Measurements from ENCODE around the gene MAB21L3.

Gene MAB21L3

DNA sequence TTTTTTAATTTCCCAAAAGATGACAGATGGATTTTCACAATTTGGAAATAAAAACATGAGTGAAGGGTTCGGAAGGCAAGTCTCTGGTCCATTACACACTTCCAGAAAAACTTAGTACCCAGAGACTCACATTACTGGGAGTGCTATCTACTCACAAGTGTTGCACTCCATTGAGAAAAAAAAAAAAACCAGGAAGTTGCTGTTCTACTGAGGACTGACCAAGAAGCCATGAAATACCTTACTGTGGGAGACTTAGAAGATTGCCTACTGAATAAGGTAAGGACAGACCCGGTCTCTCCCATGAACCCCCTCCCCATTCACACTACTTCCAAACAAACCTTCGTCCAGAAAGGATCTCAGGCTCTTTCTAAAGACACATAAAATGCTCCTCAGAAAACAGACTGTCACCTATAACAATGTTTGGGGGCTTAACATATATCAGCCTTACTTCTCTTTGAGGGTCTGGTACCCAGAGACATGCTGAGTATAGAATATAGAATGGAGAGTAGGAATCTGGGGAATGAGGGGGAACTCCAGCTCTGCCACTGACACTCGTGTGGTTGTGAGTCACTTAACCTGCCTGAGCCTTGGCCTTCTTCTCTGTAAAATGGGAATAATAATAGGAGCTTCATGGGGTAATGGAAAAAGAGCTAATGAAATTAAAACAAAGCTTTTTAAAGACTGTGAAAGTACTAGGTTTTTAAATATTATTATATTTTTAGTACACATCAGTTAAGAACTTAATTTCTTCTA lies 1.4 kb downstream of the MAB21L3 start:
- DNase-seq, result no peak

DNA sequence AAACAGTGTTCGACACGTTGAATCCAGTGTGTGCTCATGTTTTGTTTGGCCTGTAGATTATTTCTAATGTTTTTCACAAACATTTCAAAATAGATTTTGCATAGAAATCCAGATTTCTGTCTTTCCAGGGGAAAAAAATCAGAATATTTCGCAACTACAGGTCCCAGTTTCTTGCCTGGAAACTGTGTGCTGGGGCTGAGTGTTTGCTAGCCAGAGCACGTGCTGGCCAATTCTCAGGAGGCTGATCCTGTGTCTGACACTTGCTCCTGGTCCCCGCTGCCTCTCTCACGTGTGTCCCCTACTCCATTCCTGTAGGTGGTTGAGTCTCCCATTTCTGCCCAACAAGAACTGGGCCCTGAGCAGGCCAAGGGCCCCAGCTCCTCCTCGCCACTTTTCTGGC lies 2.4 kb downstream of the MAB21L3 start:
- no peak for DNase-seq

DNA sequence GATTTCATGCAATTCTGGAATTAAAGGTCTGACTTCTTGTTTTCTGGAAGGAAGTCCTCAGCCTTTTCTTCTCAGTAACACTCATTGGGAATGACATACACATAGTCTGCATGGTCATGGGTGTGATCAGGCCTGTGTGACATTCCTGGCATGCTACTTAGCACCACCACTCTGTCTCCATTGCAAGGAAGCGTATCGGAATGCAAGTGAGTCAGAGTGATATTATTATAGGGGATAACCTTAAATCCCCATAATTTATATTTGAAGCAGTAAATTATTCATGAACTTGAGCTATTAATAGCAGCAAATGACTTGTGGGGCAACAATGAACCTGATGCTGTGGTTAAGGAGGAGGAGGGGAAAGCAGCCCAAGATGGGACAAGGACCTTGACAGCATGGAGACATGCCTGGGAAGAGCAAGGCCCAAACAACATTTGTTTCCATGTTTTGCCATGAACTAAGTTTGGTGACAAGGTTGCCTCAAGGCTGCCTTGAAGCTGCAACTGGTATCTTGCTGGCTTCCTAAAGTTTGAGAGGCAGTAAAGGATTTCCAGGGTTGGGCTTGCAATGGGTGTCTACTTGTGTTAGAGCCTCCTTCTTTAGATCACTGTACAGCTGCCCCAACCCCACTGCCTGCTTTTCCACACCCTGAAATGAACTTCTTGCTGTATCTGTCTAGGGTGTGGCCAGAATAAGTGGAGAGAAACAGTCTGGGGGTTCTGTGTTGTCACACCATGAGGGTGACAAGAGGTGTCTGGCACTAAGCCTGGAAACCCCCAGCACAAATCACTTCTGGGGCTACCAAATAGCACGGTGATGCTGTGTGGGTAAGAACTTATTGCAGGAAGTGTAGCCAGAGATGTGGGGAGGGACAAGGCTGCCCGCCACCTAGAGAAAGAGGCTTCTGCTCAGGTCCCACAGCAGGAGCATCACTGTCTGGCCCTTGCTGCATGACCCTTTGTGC lies 4.6 kb downstream of the MAB21L3 start:
- DNase-seq, result no peak

DNA sequence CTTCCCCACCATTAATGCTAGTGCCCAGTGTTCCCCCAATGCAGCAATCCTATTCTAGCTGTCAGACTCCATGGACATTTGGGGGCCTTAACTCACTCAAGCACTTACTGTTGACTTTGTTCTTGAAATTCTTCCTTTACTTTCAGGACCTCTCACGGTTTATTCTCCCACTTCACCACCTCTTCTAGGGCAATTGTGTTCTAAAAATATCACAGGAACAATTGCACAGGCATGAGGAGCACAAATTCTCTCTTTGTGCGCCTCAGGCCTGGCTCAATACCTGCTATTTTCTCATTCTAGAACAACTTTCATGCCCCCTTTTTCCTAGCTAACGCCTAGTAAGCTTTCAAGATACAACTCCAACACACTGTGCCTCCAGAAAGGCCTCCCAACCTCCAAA lies 7.3 kb downstream of the MAB21L3 start:
- DNase-seq, result no peak

DNA sequence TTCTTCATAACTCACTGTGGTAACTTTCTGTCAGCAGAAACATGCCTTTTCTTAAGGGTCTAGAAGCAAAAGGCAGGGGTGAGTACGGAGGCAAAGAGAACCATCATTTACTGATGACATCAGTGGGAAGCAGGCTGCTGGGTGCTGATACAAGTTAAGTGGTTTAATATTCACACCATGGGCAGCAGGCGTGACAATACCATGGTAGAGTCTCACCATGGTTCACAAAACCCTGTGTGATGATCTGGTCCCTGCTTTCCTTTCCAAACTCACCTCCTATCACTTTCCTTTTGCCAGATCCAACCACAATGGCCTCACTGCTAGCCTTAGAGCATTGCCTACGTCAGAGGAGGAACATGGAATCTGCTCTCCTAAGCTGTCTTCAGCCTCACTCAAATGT lies 8.7 kb downstream of the MAB21L3 start:
- DNase-seq, result no peak

DNA sequence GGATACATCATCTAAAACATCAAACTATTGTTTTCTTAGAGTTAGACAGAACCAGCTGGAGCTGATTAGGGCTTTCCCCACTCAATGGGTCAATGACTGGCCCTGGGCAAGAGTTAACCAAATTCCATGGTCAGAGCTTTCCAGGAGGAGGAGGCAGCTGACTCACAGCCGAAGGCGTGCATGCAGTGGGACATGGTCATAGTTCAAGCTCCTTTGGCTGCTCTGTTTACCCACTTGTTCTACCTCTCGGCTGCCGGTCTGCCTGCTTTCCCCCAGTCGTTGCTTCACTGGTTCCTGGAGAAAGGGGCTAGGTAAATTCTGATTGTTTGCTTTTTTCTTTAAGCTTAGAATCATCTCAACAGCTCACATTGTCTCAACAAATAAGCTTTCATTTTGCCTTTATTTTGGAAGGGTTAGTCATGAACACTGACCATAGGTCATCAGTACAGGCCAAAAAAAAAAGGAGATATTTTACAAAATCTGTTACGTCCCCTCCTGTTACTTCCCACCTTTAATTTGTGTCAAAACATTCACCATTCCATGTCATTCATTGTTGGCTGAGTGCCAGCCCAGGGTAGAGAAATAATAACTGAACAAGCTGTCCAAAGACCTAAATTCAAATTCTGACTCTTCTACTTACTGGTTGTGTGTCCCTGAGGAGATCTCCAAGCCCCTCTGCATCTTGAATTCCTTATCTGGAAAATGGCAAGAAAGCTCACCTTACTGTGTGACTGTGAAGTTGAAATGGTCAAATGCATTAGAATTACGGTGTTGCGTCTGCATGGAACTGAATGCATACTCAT lies 12.0 kb downstream of the MAB21L3 start:
- no peak for DNase-seq

DNA sequence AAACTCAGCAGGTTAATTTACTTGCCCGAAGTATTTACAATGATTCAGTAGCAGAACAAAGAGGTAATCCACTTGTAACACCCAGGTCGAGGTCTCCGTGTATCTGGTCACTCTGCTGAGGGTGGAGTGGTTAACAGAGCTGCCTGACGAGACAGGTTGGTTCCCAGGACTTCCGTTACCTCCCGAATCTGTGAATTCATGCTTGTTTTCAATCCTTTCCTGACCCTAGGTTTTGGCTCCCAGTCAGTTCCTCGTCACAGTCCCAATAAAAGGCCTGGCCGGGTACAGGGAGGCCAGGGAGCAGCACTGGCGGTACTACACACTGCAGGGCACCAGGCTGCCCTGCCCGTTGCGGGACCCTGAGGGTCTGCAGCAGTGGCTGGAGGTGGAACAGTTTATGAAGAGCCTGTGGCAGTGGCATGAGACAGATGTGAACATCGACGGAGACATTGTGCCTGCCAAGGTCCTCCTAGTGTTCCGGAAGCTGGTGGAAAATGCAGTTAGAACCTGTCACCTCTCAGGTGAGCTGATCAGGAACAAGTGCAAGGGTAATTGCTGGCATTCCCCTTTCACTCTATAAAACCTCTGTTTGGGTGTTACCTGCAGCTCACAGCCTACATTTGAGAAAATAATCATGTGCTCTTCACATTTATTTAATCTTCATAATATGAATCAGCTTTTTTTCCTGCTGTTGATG lies 12.8 kb downstream of the MAB21L3 start:
- no peak for DNase-seq

DNA sequence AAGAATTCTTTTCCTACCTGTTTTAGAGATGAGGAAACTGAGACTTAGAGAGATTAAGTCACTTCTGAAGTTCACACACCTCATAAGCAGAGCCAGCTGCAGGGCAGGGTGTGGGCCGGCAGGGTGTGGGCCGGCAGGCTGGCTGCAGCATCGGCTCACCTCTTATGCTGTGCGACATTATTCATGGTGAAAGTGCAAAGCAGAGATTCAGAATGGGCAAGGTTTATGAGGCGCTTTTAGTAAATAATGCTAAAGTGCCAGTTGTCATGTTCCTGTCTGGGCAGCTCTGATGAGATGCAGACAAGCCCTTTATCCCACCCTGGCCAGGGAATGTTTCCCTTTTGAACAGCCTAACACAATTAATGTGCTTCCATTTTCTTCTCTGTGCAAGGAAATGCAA lies 14.6 kb downstream of the MAB21L3 start:
- DNase-seq, result no peak

DNA sequence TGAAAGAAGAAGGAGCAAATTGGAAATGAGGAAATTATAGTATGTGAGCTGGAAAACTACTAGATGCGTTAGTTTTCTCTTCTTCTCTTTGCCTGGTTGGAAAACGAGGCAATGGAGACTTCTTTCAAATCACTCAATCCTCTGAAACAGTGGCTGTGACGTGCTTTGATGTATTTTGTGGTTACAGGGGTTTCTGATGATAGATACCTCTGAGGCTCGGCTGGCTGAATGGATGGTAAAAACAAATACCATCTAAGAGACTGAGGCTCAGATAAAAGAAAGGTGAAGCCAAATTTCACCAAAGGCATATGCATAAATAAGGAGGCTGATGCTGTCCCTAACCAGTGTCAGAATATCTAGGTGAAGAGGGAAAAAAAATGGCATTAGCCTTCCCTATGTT lies 15.1 kb downstream of the MAB21L3 start:
- DNase-seq, result no peak

DNA sequence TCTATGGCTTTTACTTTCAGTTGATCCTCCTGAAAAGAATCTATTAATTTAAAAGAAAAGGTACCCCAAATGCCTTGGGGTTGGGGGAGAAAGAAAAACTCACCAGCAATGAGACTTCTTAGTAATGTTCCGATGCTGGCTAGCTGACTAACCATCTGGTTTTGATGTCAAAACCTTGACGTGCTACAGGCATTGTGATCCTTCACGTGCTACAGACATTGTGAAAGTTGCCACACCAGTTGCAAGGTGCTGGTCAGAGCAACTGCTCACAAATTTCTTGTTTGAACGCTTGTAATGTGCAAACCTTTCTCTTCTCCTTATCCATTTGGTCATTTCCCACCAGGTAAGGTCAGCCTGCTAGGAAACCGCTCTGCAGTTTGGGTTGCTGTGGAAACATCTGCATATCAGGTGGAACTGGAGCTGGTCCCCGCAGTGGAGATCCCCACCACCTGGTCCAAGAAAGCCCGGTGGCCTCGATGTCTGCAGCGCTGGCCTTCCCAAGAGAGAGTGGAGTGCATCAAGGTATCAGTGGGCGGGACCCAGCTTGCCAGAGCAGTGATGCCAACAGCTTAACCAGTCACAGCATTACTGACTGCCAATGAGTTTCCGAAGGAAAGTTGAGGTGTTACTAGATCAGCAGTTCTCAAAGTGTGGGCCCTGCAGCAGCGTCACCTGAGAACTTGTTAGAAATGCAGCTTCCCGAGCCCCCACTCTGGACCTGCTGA lies 16.1 kb downstream of the MAB21L3 start:
- no peak for DNase-seq

DNA sequence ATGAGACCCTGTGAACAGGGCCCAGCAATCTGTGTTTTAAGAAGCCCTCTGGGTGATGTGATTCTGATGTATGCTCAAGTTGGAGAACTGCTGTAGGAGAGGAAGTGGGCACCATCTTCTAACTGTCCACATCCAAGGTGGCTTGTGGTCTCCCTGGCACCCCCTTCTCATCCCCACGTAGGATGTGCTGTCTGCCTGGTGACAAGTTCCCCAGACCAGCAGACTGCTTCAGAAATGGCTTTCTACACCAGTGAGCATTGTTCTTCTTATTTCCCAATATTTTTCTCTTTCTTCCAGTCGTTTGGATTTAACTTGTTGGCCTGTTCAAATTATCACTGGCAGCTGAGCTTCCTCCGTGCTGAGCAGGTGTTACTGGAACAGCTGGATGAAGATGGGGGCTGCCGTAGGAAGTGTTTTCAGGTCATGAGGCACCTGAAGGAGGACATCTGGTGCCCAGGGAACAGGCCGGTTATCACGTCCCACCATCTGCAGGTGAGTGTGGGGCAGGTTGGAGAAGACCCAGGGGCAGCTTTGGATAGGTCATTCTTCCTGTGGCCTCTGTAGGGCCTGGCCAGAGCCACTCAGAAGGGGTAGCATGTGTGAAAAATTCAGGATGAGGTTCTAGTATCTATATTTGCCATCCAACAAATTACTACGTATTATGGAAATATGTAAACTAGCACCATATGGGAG lies 16.8 kb downstream of the MAB21L3 start:
- no peak for DNase-seq

DNA sequence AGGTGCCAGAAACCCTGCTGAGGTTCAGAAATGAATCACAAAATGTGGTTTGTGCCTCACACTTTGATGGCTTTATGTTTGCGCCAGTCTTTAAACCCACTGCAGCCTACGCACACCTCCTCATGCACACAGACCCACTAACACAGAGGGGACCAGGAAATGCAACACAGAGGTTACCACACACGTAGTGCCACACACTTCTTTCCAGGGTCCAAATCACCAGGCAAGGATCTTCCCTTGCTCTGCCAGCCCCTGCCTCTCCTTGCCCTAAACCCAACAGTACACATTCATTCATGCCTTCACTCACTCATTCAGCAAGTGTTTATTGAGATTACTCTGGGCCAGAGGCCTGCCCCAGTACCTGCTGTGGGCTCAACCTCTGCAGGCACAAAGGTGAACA lies 17.5 kb downstream of the MAB21L3 start:
- DNase-seq, result no peak

DNA sequence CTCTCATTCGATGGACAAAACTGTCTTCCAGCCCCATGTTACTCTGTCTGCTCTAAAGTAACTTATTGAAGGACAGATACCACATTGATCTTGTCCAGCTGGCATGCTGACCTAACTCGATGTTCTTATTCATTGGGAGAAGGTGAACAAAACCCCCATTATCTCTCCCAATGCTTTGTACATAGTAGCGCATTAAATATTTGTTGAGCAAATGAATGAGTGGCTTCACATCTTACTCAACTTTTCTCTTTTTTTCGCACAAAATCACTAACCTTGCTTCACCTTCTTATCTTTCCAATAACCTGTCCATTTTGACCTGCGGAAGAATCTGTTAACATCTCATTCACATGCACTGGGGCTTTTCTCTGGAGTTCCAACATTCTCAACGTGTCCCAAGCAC lies 18.3 kb downstream of the MAB21L3 start:
- no peak for DNase-seq

DNA sequence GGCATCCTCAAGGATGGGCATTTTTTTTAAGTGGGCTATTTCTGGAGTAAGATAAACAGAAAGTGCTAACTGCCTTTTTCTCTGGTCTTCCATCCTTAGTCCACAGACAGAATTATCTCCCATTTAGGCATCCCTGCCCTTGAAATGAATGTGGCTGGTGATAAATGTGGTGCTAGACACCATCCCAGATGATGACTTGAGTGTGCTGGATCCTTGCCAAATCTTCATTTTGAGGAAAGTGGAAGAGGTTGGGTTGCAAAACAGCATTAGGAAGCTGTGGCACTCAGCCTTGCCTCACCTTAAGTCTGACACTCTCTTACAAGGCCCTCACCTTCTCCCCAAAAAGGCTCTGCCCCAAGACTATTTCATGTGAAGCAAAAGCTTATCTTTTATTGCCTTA lies 19.2 kb downstream of the MAB21L3 start:
- no peak for DNase-seq

DNA sequence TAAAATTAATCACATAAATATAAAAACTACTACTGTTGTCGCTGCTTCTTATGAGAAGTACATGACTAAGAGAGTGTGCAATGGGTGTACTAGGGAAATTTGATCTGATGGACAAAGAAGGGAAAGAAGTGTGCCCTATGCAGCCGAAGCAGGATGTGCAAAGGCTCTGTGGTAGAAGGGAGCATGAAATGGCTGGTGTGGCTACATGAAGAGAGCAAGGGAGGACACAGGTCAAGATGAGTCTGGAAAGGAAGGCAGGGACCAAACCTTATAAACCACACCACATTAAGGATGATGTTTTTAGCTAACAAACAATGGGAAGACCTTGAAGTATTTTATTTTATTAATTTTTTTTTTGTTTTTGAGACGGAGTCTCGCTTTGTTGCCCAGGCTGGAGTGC lies 20.0 kb downstream of the MAB21L3 start:
- DNase-seq, result no peak

DNA sequence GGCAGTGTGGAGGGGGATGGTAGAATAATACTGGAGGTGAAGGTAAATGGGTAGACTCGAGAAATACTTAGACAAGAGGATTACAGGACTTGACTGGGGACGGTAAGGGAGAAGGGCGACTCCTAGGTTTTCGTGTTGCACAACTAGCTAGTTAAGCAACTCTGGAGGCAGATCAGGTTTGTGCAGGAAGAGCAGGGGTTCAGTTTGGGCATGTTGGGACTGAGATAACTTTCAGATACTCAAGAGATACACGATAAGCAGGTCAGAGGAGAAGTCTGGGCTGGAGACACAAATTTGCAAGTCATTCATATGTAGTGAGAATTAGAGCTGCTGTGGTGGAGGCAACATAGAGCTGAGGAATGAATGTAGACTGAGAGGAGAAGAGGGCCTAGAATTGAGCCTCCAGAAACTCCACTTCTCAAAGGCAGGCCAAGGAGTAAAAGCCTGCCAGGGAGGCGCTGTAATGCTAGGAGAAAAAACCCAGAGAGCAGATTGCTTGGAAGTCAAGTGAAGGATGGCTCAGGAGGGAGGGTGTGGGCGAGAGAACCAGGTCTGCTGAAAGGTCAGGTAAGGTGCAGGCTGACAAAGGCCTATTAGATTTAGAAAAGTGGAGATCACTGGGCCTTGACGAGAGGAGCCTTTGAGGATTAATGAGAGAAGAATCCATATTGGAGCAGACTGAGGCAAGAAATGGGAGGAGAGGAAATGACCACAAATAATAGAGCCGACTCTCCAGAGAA lies 20.8 kb downstream of the MAB21L3 start:
- no peak for DNase-seq

DNA sequence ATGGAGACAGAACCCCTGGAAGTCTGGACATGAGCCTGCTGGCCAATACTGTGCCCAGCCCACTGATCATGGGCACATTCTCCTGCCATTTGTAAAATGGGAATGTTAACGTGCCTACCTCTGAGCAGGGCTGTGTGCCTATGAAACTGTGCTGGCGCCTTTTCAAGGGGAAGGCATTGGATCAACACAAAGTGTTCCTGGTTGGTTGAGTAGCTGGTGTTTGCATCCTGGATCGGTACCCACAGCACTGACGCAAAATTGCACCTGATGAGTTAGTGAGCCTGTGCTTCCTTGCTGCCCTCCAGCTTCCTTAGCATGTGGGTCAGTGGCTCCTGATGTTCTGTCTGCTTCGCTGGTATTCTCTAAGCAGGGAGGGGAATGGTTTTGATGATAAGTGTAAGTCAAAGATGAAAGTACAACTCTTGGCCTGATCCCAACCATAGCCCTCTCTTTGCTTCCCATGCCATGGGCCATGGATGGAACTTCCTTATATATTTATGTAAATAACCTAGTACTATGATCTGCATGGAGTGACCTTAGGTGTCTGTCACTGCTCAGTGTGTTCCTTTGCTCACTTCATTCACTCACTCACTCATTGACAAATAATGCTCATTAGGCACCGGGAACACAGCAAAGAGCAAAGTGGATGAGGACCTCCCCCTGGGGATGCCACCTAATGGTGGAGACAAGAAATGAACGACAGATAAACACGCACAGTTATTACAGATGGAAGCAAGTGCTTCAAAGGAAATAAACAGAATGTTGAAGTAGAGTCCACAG lies 22.7 kb downstream of the MAB21L3 start:
- no peak for DNase-seq

DNA sequence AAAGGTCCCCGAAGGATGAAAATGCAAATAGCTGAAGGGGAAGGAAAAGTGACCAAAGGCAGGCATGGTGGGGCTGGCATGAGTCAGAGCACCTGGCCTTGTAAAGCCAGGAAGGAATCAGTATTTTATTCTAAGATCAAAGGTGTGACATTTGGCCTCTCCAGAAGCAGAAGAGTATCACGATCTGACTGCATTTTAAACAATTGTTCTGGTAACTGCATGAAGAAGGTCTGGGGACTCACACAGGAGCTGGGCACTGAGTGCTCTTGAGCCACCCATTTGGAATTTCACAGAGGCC lies 23.2 kb downstream of the MAB21L3 start:
- DNase-seq, result no peak

DNA sequence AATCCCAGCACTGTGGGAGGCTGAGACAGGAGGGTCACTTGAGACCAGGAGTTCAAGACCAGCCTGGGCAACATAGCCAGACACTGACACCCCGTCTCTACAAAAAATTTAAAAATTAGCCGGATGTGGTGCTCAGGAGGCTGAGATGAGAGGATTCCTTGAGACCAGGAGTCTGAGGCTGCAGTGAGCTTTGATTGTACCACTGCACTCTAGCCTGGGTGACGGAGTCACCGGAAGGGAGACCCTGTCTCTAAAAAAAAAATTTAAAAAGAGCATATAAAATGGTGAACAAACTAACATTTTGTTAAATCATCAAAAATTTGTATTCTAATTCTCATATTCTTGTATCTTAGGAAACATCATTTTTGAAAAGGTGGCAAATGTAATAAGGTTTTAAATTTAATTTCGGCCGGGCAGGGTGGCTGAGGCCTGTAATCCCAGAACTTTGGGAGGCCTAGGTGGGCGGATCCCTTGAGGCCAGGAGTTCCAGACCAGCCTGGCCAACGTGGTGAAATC lies 27.1 kb downstream of the MAB21L3 start:
- no peak for DNase-seq

DNA sequence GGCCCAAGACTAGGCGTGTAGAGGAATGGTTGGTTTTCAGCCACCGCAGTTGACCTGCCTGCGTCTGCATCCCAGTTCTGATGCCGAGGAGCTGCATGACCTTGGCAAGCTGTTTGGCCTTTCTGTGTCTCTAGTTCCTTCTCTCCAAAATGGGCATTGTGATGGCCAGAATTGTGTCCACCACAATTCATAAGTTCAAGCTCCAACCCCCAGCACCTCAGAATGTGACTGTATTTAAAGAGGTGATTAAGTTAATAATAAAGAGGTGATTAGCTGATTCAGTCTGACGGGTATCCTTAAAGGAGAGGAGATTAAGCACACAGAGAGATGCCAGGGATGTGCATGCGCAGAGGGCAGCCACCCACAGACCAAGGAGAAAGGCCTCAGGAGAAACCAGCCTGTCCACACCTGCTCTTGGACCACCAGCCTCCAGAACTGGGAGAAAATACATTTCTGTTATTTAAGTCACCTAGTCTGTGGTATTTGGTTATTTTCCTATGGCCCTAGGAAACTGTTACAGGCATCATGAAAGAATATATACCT lies 28.5 kb downstream of the MAB21L3 start:
- DNase-seq, result no peak

All from DMS 273 treated with DMSO at 0.1 percent for 48 hours (cell line).